ENCODE measurements around the gene PSMC2. TPM values are rescaled to one million over a fixed set of nuclear protein-coding genes. Genes with fewer than 3 reads are reported as not detected.
"Not testable (repeated sequence)": the region's sequence is repeated elsewhere in the genome, so short reads cannot be mapped to it uniquely, and the experiment has no call there.

PSMC2 gene
- total RNA-seq, 1 donor from 2014 or later = 182 TPM

- Histone ChIP-seq H3K36me3 (ENCODE audit: control insufficient read depth, insufficient read depth, low read length) (no peaks in the 10 kb centered on the region), H3K27me3 (ENCODE audit: control insufficient read depth, insufficient read depth, low read length) (no peaks in the 10 kb centered on the region), H3K4me3 (ENCODE audit: low read depth, low read length) (no peak overlapping the region)
- DNase-seq (ENCODE audit: low read depth) (no peak), FAIRE-seq (no peak)
- no peak for TF ChIP-seq CTCF (IDR thresholded peaks at IDR 0.05; ENCODE audit: insufficient read depth, low read length, severe bottlenecking)
These were observed 49.0 kb downstream of the PSMC2 start for GRCh38 chr7:103396471-103396870.

GRCh38 chr7:103398483-103399127, 51.2 kb downstream of the PSMC2 start:
- FAIRE-seq (no peak), DNase-seq (ENCODE audit: low read depth) (no peak)
- Histone ChIP-seq H3K27me3 (ENCODE audit: control insufficient read depth, insufficient read depth, low read length) (no peaks in the 10 kb centered on the region), H3K36me3 (ENCODE audit: control insufficient read depth, insufficient read depth, low read length) (no peaks in the 10 kb centered on the region), H3K4me3 (ENCODE audit: low read depth, low read length) (no peak overlapping the region)
- TF ChIP-seq CTCF (IDR thresholded peaks at IDR 0.05; ENCODE audit: insufficient read depth, low read length, severe bottlenecking) = no peak

- FAIRE-seq; H3K36me3 ChIP-seq (ENCODE audit: control insufficient read depth, insufficient read depth, low read length); DNase-seq (ENCODE audit: low read depth); H3K27me3 ChIP-seq (ENCODE audit: control insufficient read depth, insufficient read depth, low read length); H3K4me3 ChIP-seq (ENCODE audit: low read depth, low read length): not testable (repeated sequence)
These were observed 52.2 kb downstream of the PSMC2 start for GRCh38 chr7:103399687-103400086.

- H3K4me3 ChIP-seq (ENCODE audit: low read depth, low read length); DNase-seq (ENCODE audit: low read depth); FAIRE-seq; H3K27me3 ChIP-seq (ENCODE audit: control insufficient read depth, insufficient read depth, low read length); H3K36me3 ChIP-seq (ENCODE audit: control insufficient read depth, insufficient read depth, low read length): not testable (repeated sequence)
These were observed 58.6 kb downstream of the PSMC2 start for GRCh38 chr7:103405789-103406613.

GRCh38 chr7:103412151-103412550, 64.7 kb downstream of the PSMC2 start:
- FAIRE-seq = no peak
- no peak for DNase-seq (ENCODE audit: low read depth)

GRCh38 chr7:103413407-103413806, 66.0 kb downstream of the PSMC2 start:
- no peak overlapping the region for H3K4me3 ChIP-seq (ENCODE audit: low read depth, low read length)
- FAIRE-seq (no peak), DNase-seq (ENCODE audit: low read depth) (no peak)
- no peaks in the 10 kb centered on the region for H3K27me3 ChIP-seq (ENCODE audit: control insufficient read depth, insufficient read depth, low read length)
- no peak for TF ChIP-seq CTCF (IDR thresholded peaks at IDR 0.05; ENCODE audit: insufficient read depth, low read length, severe bottlenecking)
- no peaks in the 10 kb centered on the region for H3K36me3 ChIP-seq (ENCODE audit: control insufficient read depth, insufficient read depth, low read length)

More at GRCh38 chr7:103412151-103412550, 64.7 kb downstream of the PSMC2 start:
- no peak for TF ChIP-seq CTCF (IDR thresholded peaks at IDR 0.05; ENCODE audit: insufficient read depth, low read length, severe bottlenecking)
- Histone ChIP-seq H3K4me3 (ENCODE audit: low read depth, low read length) (no peak overlapping the region), H3K36me3 (ENCODE audit: control insufficient read depth, insufficient read depth, low read length) (no peaks in the 10 kb centered on the region), H3K27me3 (ENCODE audit: control insufficient read depth, insufficient read depth, low read length) (no peaks in the 10 kb centered on the region)

All from bronchial epithelial cell (primary cell).